GM19324 (cell line): ENCODE results near the gene GATA2.

Experiments
- ATAC-seq: cut with Tn5 transposase; IDR thresholded peaks from one replicate; pipeline ENCODE4 v1.9.1; 2021; ENCODE audit warnings: mild to moderate bottlenecking, moderate library complexity; ENCODE audit not compliant: unreplicated experiment, low FRiP score

The GATA2 gene

GRCh38 chr3:128478576-128479506 is 14.2 kb downstream of the GATA2 start:
- no peak for ATAC-seq

GRCh38 chr3:128476659-128477058 is 16.3 kb downstream of the GATA2 start:
- ATAC-seq = no peak

- ATAC-seq = no peak
Measured at GRCh38 chr3:128475355-128475754, 17.6 kb downstream of the GATA2 start.

- no peak for ATAC-seq
Measured at GRCh38 chr3:128473737-128474136, 19.3 kb downstream of the GATA2 start.

- no peak for ATAC-seq
Measured at GRCh38 chr3:128473180-128473519, 19.9 kb downstream of the GATA2 start.

DNA sequence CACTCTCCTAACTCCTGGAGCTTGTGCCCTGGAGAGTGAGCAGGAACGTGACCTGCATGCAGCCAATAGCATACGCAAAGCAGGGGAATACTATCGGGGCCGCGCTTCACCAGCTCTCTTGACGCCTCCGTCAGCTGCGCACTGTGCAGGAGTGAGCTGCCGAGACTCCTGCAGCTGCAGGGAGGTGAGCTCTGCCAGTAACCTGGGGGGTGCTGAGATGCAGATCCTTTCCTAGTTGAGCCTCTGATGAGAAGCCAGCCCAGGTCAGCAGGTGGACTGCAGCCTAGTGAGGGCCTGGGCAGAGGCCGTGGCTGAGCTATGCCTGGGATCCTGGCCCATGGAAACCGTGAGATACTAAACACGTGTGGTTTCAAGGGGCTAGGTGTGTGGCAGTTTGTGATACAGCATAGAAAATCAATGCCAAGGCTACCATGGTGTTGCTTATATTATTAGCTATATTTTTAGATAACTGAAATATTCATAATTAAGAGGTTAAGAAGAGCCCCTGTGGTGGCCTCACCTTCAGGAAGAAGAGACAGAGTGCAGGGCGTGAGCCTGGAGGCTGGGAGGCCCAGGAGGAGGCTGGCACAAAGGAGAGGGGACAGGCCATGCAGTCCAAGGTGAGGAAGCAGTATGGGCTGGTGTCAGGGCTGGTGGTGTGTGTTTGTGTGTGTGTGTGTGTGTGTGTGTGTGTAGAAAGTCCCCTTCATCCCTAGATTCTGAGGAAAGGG is 20.4 kb downstream of the GATA2 start:
- ATAC-seq = no peak

DNA sequence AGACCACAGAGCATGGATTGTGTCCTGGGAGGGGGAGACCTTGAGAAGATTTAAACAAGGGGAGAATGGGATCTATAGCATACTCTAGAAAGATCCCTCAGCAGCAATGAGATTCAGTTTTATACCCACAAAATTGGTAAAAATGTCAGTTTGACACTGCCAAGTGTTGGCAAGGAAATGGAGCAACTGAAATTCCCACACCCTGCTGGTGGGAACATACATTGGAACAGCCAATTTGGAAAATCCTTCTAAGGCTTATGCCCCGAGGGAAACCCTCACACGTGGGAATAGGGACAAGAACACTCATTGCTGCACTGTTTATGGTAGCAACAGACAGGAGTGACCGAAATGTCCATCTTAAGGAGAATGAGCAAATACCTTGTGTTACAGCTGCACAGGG is 21.3 kb downstream of the GATA2 start:
- no peak for ATAC-seq

- no peak for ATAC-seq
Measured at GRCh38 chr3:128471110-128471509, 21.9 kb downstream of the GATA2 start.

DNA sequence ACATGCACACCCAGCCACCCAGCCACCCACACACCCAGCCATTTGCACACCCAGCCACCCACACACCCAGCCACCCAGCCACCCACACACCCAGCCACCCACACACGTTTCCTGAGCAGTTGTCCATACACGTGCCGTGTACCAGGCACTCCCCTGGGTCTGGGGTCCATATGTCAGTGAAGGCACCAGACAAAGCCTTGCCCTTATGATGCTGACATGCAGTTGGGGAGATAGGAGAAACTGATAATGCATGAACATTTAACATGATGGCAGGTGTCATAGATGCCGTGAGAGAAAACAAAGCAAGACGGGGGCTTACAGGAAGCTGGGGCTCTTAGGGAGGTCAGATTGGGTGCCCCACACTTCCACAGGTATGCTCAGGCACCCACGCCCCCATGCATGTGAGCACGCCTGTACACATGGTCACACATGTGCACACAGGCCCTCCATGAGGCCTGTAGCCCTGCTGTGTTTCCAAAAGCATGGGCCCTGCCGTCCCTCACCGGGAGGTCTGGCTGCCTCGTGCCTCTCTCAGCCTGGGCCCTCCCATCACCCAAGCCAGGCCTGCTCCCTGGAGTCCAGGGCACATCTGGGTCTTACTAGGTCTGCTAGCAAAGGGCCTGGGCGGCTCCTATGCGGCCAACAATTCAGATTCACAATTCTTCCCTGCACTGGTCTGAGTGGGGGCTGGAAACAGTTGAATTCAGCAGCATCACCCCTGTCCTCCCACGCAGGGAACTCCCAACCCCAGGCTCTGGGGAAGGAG is 22.7 kb downstream of the GATA2 start:
- no peak for ATAC-seq

DNA sequence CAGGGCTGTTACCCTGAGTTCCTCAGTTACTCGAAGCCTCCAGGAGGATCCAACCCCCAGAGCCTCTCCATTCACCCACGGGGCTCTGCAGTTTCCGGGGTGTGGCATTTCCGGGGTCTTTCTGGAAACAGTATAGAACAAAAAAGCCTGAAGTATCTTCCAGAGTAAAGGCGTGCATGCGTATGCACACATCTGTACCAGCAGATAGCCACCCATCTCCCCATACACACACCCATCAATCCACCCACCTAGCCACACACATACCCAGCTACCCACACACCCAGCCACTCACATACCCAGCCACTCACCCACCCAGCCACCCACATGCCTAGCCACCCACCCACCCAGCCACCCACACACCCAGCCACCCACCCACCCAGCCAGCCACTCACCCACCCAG is 23.4 kb downstream of the GATA2 start:
- ATAC-seq = no peak

DNA sequence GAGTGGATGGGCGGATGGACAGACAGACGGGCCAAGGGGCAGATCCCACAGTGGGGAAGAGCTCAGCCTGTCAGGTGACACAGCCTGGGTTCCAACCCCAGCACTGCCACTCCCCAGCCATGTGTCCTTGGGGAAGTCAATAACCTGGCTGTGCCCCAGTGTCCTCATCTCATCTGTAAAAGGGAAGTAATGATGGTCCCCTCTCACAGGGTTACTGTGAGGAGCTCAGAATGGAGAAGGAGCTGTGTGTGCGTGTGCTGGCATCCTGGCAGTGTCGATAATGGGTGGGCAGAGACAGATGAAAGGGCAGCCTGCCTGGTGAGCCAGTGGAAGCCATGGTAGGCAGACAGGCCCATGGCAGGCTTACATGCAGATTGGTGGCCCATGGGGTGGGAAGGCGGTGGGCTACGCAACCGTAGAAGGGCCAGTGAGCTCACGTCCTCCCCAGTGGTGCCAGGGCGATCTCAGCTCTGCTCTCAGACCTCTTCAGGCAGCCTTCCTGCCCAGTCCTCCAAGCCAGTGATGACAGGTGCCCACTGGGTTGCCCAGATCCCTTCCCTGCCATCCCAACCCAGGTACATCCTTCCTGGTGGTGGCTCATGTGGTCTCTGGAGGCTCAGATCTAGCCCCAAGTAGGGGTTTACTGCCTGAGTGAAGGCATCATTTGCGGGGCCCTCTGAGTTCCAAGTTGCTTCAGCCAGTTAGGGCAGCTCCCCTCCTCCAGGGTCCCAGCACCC is 24.0 kb downstream of the GATA2 start:
- no peak for ATAC-seq

GRCh38 chr3:128468285-128468790 is 24.7 kb downstream of the GATA2 start:
- no peak for ATAC-seq

- no peak for ATAC-seq
Measured at GRCh38 chr3:128466840-128467541, 26.0 kb downstream of the GATA2 start, which contains the start of gene DNAJB8. DNAJB8 (minus strand) TSS chr3:128466890; CDS start chr3:128463245, 3,645 bp downstream.

DNA sequence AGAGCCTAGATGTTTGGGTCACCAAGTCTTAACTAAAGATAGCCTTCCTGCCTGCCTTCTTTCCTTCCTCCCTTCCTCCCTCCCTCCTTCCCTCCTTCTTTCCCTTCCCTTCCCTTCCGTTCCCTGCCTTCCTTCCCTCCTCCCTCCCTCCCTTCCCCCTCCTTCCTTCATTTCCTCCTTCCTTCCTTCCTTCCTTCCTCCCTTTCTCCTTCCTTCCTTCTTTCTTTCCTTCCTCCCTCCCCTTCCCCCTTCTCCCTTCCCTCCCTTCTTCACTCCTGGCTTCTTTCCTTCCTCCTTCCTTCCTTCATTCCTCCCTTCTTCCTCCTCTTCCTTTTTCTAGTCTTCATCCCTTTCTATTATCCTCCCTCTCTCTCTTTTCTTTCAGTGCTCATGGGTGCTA is 28.3 kb downstream of the GATA2 start:
- no peak for ATAC-seq

GRCh38 chr3:128464188-128464587 is 28.8 kb downstream of the GATA2 start:
- no peak for ATAC-seq

DNA sequence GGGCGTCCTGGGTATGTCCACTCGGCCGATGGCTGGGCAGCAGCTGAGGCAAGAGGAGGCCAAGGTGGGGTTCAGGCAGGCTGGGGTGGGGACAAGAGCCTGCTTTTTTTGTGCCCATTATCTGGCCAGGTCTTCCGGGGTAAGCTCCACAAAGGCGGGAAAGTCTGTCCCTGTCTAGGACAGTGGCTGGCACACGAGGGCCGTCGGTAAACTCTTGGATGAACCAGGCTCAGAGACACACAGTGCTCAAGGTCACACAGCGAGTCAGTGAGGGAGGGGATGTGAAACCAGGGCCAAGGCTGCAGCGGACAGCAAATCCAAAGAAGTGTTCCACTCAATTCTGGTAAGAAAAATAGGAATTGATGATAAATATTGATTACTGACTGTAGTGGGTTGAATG is 29.2 kb downstream of the GATA2 start:
- ATAC-seq = no peak

DNA sequence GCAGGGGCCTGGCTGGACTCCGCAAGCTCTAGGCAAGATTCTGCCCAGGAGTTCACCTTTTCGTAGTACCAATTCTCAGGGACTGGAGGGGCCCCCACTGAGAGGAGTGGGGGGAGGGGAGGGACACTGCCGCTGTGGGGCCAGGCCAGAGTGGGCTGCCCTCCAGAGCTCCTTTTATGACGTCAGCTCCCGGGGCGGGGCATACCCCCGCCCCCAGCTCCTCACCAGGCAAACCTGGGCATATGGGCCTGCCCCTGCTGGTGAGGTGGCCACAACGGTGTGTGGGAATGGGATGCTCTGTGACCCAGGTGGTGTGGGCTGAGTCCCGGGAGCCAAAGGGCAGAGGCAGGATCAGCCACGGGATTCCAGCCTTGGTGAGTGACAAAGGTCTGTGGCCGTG is 29.6 kb downstream of the GATA2 start:
- no peak for ATAC-seq

DNA sequence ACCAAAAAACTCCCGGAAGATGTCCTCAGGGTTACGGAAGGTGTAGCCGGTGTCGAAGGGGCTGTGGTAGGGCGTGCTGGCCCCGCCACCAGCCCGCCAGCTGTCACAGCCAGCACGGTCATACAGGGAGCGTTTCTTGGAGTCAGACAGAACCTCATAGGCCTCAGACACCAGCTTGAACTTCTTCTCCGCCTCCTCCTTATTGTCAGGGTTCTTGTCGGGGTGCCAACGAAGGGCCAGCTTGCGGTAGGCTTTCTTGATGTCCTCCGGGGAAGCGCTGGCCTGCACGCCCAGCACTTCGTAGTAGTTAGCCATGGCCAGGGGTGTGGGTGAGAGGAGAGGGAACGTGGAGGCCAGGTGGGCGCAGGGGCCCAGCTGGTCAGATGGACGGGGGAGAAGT is 30.1 kb downstream of the GATA2 start:
- no peak for ATAC-seq

- no peak for ATAC-seq
Measured at GRCh38 chr3:128462341-128462910, 30.6 kb downstream of the GATA2 start.
